ENCODE data around the gene NAB2. TPM values are rescaled to one million over a fixed set of nuclear protein-coding genes. Genes with fewer than 3 reads are reported as not detected.

The NAB2 gene
- total and polyA plus RNA-seq, 2 experiments from 2014 or later, result 21.6 to 107 TPM

DNA sequence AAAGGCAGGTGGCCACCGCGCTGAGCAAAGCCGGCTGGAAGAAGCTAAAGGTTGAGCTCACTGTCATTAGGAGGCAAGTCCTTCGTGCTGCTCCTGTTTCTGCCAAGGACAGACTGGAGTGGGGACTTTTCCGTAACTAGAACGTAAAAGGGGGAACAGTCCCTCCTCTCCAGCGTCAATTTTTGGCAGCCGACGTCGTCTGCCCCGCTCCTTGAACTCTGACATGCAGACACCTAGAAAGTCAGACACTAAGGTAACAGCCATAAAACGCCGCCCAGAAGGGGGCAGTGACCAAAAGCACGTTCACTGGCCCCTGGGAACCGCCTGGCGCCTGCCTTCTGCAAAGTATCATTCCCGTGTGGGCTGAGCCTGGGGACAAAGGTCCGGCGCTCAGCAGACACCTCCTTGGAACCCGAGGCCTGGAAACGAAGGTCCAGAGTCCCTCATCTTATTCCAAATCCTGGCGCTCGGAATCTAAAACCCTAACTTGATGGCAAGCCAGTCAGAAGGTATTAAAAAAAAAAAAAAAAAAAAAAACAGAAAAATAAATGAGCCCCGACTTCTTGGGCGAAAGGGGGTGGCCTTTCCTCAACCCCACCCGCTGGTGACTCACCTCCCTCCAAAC is 38.3 kb downstream of the NAB2 start:
- H3K9me3 ChIP-seq (ENCODE audit: low read depth), result no peaks in the 10 kb centered on the region
- TF ChIP-seq EZH2 (IDR thresholded peaks at IDR 0.05; ENCODE audit: insufficient read depth, poor library complexity, severe bottlenecking) (no peak), EZH2phosphoT487 (IDR thresholded peaks at IDR 0.05; ENCODE audit: insufficient read depth, low read depth) (no peak)
- peak overlapping the region; percentile 89 for H3K27ac ChIP-seq
- no peaks in the 10 kb centered on the region for H3K9me2 ChIP-seq (ENCODE audit: insufficient read depth)
- DNase-seq, result peak; percentile 70
- WGBS, 2 experiments (ENCODE audit: low coverage in 1 of 2, low lambda C conversion rate in 2 of 2, missing lambda C conversion rate in 2 of 2), result 4% methylated on average over 25 to 26 of the region's 26 CpGs
- peaks cover 39% of the 10 kb centered on the region for H3F3A ChIP-seq (ENCODE audit: insufficient read depth)
- H3K27me3 ChIP-seq (replicated peaks; ENCODE audit: insufficient read depth), result no peaks in the 10 kb centered on the region
- H3K79me2 ChIP-seq (ENCODE audit: insufficient read depth), result peaks cover 38% of the 10 kb centered on the region
- peak overlapping the region; percentile 88 for H3K4me2 ChIP-seq (ENCODE audit: unreplicated experiment)
- H3K9ac ChIP-seq, result peak overlapping the region; percentile 90
- peak overlapping the region; percentile 90 for H3K4me3 ChIP-seq
- no peaks in the 10 kb centered on the region for H4K20me1 ChIP-seq (ENCODE audit: insufficient read depth)
- H3K36me3 ChIP-seq (ENCODE audit: low read depth), result no peaks in the 10 kb centered on the region
- peak overlapping the region; percentile 78 for H2AFZ ChIP-seq
- in situ Hi-C loops (cut with MboI), result no loop called here
- peaks cover 24% of the 10 kb centered on the region for H3K4me1 ChIP-seq (ENCODE audit: insufficient read depth)

DNA sequence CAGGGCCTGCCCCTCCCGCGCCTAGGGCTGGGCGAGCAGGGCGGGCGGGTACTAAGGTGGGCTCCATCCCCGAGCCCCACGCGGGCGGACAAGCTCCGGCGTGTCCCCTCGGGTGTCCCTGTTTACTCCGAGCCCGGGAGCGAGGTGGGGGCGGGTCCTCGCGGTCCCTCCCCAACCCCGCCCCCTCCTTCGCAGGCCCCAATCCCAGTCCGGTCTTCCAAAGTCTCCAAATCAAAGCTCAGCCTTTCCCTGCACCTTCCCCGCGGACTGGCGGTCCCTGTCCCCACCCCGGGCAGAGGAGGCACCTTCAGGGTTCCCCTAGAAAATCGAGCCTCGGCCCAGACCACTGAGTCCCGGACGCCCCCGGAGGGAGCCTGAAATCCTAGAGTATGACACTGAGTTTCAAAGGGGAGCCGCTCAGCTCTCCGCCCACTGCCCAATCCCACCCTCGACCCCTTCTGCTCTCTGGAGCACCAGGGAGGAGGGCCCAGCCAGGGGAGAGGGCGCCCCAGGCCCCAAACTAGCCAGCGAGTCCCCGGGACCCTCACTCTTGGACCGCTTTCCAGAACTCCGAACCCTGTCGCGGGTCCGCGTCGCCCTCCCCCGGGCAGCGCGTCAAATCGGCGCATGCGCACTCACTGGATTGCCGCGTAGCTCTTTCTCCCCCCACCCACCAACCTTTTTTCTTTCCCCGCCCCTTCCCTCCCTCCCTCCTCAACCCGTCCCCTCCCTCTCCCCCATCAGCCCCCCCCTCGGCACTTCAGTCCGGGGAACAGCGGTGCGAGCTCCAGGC is 39.0 kb downstream of the NAB2 start, which contains the start of gene LRP1:
Gene LRP1 (plus strand): TSS at position 758 of the 793 bp plus-strand sequence. CDS start 482 bp downstream, outside the sequence.
- in situ Hi-C loops (cut with MboI), result no loop called here
- Histone ChIP-seq H3F3A (ENCODE audit: insufficient read depth) (peaks cover 46% of the 10 kb centered on the region), H3K4me1 (ENCODE audit: insufficient read depth) (peaks cover 31% of the 10 kb centered on the region), H3K9me3 (ENCODE audit: low read depth) (no peaks in the 10 kb centered on the region), H3K79me2 (ENCODE audit: insufficient read depth) (peaks cover 45% of the 10 kb centered on the region), H3K4me3 (peak within 1 kb of the TSS; percentile 90), H4K20me1 (ENCODE audit: insufficient read depth) (no peaks in the 10 kb centered on the region), H2AFZ (peak within 1 kb of the TSS; percentile 78), H3K9ac (peak within 1 kb of the TSS; percentile 90), H3K4me2 (ENCODE audit: unreplicated experiment) (peak within 1 kb of the TSS; percentile 90), H3K36me3 (ENCODE audit: low read depth) (no peaks in the 10 kb centered on the region), H3K27ac (peak within 1 kb of the TSS; percentile 89), H3K27me3 (replicated peaks; ENCODE audit: insufficient read depth) (no peaks in the 10 kb centered on the region), H3K9me2 (ENCODE audit: insufficient read depth) (no peaks in the 10 kb centered on the region)
- WGBS, 2 experiments (ENCODE audit: low coverage in 1 of 2, low lambda C conversion rate in 2 of 2, missing lambda C conversion rate in 2 of 2), result 1 to 2% methylated on average over 20 to 57 of the region's 57 CpGs
- TF ChIP-seq EZH2 (IDR thresholded peaks at IDR 0.05; ENCODE audit: insufficient read depth, poor library complexity, severe bottlenecking), result no peak
- no peak for TF ChIP-seq EZH2phosphoT487 (IDR thresholded peaks at IDR 0.05; ENCODE audit: insufficient read depth, low read depth)
- peak; percentile 91 for DNase-seq

DNA sequence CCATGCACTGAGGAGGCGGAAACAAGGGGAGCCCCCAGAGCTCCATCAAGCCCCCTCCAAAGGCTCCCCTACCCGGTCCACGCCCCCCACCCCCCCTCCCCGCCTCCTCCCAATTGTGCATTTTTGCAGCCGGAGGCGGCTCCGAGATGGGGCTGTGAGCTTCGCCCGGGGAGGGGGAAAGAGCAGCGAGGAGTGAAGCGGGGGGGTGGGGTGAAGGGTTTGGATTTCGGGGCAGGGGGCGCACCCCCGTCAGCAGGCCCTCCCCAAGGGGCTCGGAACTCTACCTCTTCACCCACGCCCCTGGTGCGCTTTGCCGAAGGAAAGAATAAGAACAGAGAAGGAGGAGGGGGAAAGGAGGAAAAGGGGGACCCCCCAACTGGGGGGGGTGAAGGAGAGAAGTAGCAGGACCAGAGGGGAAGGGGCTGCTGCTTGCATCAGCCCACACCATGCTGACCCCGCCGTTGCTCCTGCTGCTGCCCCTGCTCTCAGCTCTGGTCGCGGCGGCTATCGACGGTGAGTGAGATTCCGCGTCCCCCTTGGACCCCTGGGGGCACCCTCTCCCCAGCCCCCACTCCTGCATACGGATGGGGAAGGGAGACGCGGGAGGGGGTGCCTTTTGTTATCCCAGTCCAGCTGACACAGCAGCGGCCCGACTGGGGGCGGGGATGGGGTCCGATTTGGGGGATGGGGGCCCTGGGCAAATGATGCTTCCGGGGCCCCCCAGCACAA is 39.8 kb downstream of the NAB2 start:
- peak overlapping the region; percentile 90 for H3K9ac ChIP-seq
- in situ Hi-C loops (cut with MboI), result no loop called here
- 0 to 2% methylated on average over 13 to 35 of the region's 35 CpGs for WGBS, 2 experiments (ENCODE audit: low coverage in 1 of 2, low lambda C conversion rate in 2 of 2, missing lambda C conversion rate in 2 of 2)

DNA sequence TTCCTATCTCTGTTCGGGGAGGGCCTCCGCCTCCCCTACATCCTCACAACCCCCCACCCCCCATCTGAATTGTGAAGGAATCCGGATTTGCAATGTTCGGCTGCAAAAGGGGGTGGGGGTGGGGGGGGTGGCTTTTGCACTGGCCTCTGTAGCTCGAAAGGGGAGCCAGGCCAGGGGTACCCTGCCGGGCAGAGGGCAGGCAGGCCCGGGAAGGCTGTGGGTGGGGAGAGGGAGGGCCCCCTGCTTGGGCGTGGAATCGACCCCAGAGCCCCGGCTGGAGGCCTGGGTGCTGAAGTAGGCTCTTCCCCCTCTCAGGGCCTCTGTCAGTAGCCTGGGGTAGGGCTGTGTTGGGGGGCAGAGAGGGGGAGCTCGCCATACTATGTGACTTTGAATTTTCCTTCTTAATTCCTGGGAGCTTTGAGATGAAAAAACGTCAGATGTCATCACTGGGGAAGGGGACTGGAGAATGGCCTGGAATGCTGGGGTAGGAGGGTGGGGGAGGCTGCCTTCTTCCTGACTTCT is 40.5 kb downstream of the NAB2 start:
- Histone ChIP-seq H3K4me2 (ENCODE audit: unreplicated experiment) (peak overlapping the region; percentile 90), H2AFZ (no peak overlapping the region), H3K4me1 (ENCODE audit: insufficient read depth) (peaks cover 40% of the 10 kb centered on the region), H3K9ac (peak overlapping the region; percentile 90), H3K79me2 (ENCODE audit: insufficient read depth) (peaks cover 58% of the 10 kb centered on the region), H3K4me3 (peak overlapping the region; percentile 90), H3F3A (ENCODE audit: insufficient read depth) (peaks cover 53% of the 10 kb centered on the region), H3K9me2 (ENCODE audit: insufficient read depth) (no peaks in the 10 kb centered on the region), H3K9me3 (ENCODE audit: low read depth) (no peaks in the 10 kb centered on the region), H3K27ac (peak overlapping the region; percentile 89), H3K36me3 (ENCODE audit: low read depth) (no peaks in the 10 kb centered on the region), H3K27me3 (replicated peaks; ENCODE audit: insufficient read depth) (no peaks in the 10 kb centered on the region), H4K20me1 (ENCODE audit: insufficient read depth) (no peaks in the 10 kb centered on the region)
- in situ Hi-C loops (cut with MboI), result no loop called here
- 0% methylated on average over 6 to 12 of the region's 12 CpGs for whole genome bisulfite sequencing, 2 experiments (ENCODE audit: low coverage in 1 of 2, low lambda C conversion rate in 2 of 2, missing lambda C conversion rate in 2 of 2)
- TF ChIP-seq EZH2 (IDR thresholded peaks at IDR 0.05; ENCODE audit: insufficient read depth, poor library complexity, severe bottlenecking), result no peak
- no peak for TF ChIP-seq EZH2phosphoT487 (IDR thresholded peaks at IDR 0.05; ENCODE audit: insufficient read depth, low read depth)
- peak; percentile 59 for DNase-seq

More for the DNA sequence above, 39.8 kb downstream of the NAB2 start:
- Histone ChIP-seq H3K27ac (peak overlapping the region; percentile 89), H3K9me3 (ENCODE audit: low read depth) (no peaks in the 10 kb centered on the region), H4K20me1 (ENCODE audit: insufficient read depth) (no peaks in the 10 kb centered on the region), H3K36me3 (ENCODE audit: low read depth) (no peaks in the 10 kb centered on the region), H3K79me2 (ENCODE audit: insufficient read depth) (peaks cover 51% of the 10 kb centered on the region), H3K4me3 (peak overlapping the region; percentile 90), H3K4me2 (ENCODE audit: unreplicated experiment) (peak overlapping the region; percentile 90), H3K4me1 (ENCODE audit: insufficient read depth) (peaks cover 33% of the 10 kb centered on the region), H3F3A (ENCODE audit: insufficient read depth) (peaks cover 49% of the 10 kb centered on the region), H2AFZ (no peak overlapping the region), H3K9me2 (ENCODE audit: insufficient read depth) (no peaks in the 10 kb centered on the region), H3K27me3 (replicated peaks; ENCODE audit: insufficient read depth) (no peaks in the 10 kb centered on the region)
- TF ChIP-seq EZH2 (IDR thresholded peaks at IDR 0.05; ENCODE audit: insufficient read depth, poor library complexity, severe bottlenecking) (no peak), EZH2phosphoT487 (IDR thresholded peaks at IDR 0.05; ENCODE audit: insufficient read depth, low read depth) (no peak)
- peak; percentile 41 for DNase-seq

All from GM23248 (cell line).